Measurements from ENCODE around the gene RHBDL2. TPM values are rescaled to one million over a fixed set of nuclear protein-coding genes. Genes with fewer than 3 reads are reported as not detected.
"Not testable (repeated sequence)": the region's sequence is repeated elsewhere in the genome, so short reads cannot be mapped to it uniquely, and the experiment has no call there.

RHBDL2 gene, protein sequence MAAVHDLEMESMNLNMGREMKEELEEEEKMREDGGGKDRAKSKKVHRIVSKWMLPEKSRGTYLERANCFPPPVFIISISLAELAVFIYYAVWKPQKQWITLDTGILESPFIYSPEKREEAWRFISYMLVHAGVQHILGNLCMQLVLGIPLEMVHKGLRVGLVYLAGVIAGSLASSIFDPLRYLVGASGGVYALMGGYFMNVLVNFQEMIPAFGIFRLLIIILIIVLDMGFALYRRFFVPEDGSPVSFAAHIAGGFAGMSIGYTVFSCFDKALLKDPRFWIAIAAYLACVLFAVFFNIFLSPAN
- total RNA-seq = not detected
- polyA plus RNA-seq = under 1 TPM in 2 of 4 donors, not detected in 2; 0.10 TPM

DNA sequence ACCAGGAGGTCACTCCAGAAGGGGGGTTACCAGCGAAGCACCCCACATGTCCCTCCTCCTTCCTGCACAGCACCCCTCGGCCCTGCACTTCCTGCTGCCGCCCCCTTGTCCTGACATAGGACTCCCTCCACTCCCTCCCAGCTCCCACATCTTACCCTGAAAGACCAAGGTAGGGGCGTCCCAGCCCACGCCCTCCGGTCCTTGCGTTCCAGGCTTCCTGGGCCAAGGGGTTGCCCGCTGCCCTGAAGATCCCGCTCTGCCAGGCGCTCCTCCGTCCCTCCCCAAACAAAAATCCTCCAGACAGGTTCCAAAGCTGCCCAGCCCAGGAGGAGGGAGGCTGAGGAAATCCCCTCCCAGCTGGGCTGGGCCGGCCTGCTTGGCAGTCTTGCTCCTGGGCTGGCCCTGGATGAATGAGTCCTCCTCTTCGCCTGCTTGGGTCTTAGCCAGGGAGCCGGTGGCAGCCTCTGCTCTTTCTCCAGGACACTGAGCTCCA, at the start of gene RHBDL2:
Gene RHBDL2, minus strand, starts transcription at position 304 of the 493 bp plus-strand sequence. CDS start 22,618 bp downstream, outside the sequence.
- no peak within 1 kb of the TSS for H3K27ac Mint-ChIP-seq
- H3K4me3 Mint-ChIP-seq = no peak within 1 kb of the TSS

DNA sequence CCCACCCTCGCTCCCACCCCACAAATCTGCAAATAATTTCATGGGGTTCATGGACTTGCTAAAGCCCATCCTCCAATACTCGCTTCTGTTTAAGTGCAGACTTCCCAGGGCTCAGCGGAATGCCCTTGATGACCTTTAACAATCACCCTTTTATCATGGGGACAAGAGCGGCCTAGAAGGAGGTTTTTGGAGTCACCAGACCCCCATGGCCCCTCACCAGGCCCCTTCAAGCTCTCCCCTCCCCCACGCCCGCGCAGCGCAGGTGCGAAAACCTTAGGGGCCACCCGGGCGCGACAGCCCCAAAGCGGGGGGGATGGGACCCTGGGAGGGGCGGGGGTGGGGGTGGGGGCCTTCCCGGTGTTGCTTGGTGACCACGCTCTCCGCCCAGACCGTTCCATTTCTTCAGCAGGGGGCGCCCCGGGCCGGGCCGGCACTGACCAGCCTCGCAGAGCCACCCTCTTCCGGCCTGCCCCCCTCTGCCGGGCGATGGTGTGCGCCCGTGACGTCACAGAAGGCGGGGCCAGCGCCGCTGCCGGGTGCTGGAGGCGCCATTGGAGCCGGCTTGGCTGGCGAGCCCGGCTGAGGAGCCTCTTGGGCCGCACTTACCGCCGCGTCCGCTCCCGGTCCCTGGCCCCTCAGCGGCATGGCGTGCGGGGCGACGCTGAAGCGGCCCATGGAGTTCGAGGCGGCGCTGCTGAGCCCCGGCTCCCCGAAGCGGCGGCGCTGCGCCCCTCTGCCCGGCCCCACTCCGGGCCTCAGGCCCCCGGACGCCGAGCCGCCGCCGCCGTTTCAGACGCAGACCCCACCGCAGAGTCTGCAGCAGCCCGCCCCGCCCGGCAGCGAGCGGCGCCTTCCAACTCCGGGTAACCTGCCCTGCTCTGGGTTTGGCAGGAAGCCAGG, 49.4 kb upstream of the RHBDL2 start, which contains the start of gene AKIRIN1:
Gene AKIRIN1, plus strand, starts transcription at position 539 of the 900 bp plus-strand sequence. Its CDS starts 105 bp downstream, at position 644.
- DNase-seq (peak; percentile 91 to 96 (median 91)), ATAC-seq (ENCODE audit: low read depth in 2 of 2) (peak; percentile 93 to 95)
- H3K27ac Mint-ChIP-seq = peak within 1 kb of the TSS; percentile 87 to 98 (median 93)
- H3K9me3 Mint-ChIP-seq = no peaks in the 10 kb centered on the region
- H3K36me3 Mint-ChIP-seq = peaks cover 11% of the 10 kb centered on the region
- H3K9me3 ChIP-seq (ENCODE audit: control insufficient read depth in 2 of 2, low read length in 2 of 2) = no peaks in the 10 kb centered on the region
- H3K27me3 ChIP-seq (ENCODE audit: control insufficient read depth, insufficient read depth, low read length) = no peaks in the 10 kb centered on the region
- peak within 1 kb of the TSS; percentile 90 to 96 (median 92) for H3K4me3 Mint-ChIP-seq
- peaks cover 48% of the 10 kb centered on the region for H3K4me1 ChIP-seq (ENCODE audit: control insufficient read depth, insufficient read depth, low read length, poor library complexity, severe bottlenecking)
- H3K36me3 ChIP-seq (ENCODE audit: control insufficient read depth, insufficient read depth, low read length) = peaks cover 8% of the 10 kb centered on the region
- H3K27me3 Mint-ChIP-seq = peaks cover 7% of the 10 kb centered on the region
- H3K27ac ChIP-seq (ENCODE audit: insufficient read depth, low read length, poor library complexity, severe bottlenecking) = peak within 1 kb of the TSS; percentile 90
- H3K4me1 Mint-ChIP-seq = peaks cover 14 to 50% (median 31%) of the 10 kb centered on the region in 4 donors
- peak within 1 kb of the TSS; percentile 98 for H3K4me3 ChIP-seq (ENCODE audit: low read depth, low read length)

More for the DNA sequence above, at the start of gene RHBDL2:
- Mint-ChIP-seq H3K9me3 (no peaks in the 10 kb centered on the region), H3K27me3 (peaks cover 5% of the 10 kb centered on the region), H3K4me1 (peaks cover 0 to 5% (median 1%) of the 10 kb centered on the region in 4 donors), H3K36me3 (no peaks in the 10 kb centered on the region)
- ATAC-seq (ENCODE audit: low read depth in 2 of 2) (no peak), DNase-seq (no peak)
- no peak within 1 kb of the TSS for H3K4me3 ChIP-seq (ENCODE audit: low read depth, low read length)
- no peaks in the 10 kb centered on the region for H3K9me3 ChIP-seq (ENCODE audit: control insufficient read depth in 2 of 2, low read length in 2 of 2)
- H3K27ac ChIP-seq (ENCODE audit: insufficient read depth, low read length, poor library complexity, severe bottlenecking) = no peak within 1 kb of the TSS
- H3K36me3 ChIP-seq (ENCODE audit: control insufficient read depth, insufficient read depth, low read length) = no peaks in the 10 kb centered on the region
- H3K4me1 ChIP-seq (ENCODE audit: control insufficient read depth, insufficient read depth, low read length, poor library complexity, severe bottlenecking) = no peaks in the 10 kb centered on the region
- H3K27me3 ChIP-seq (ENCODE audit: control insufficient read depth, insufficient read depth, low read length) = no peaks in the 10 kb centered on the region

DNA sequence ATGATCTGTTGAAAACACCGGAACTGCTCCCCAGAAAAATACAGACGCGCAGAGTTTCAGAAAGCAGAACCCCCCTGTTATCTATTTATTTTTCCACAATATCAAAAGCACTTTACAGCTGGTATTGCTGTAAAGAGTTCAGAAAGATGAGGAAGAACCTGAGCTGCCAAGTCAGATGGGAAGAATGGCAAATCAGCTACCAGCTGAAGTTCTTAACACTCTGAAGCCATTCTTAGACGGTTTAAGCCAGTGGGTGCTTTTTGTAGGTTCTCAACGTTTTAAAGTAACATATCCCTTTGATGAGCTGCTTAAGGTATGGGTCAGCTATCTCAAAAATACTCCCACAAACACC, 48.7 kb upstream of the RHBDL2 start:
- peaks cover 0 to 2% (median 0%) of the 10 kb centered on the region in 7 donors for H3K9me3 Mint-ChIP-seq
- H3K27me3 ChIP-seq (ENCODE audit: control insufficient read depth, insufficient read depth, low read length) = no peaks in the 10 kb centered on the region
- H3K4me1 ChIP-seq (ENCODE audit: control insufficient read depth, insufficient read depth, low read length, poor library complexity, severe bottlenecking) = peaks cover 42% of the 10 kb centered on the region
- H3K27ac Mint-ChIP-seq = peak overlapping the region; percentile 72 to 93 (median 81)
- H3K36me3 ChIP-seq (ENCODE audit: control insufficient read depth, insufficient read depth, low read length) = peaks cover 8% of the 10 kb centered on the region
- peaks cover 9% of the 10 kb centered on the region for H3K36me3 Mint-ChIP-seq
- peak overlapping the region; percentile 68 for H3K4me3 ChIP-seq (ENCODE audit: low read depth, low read length)
- DNase-seq (no peak), ATAC-seq (ENCODE audit: low read depth in 2 of 2) (no peak)
- no peaks in the 10 kb centered on the region for H3K9me3 ChIP-seq (ENCODE audit: control insufficient read depth in 2 of 2, low read length in 2 of 2)
- H3K27me3 Mint-ChIP-seq = peaks cover 7% of the 10 kb centered on the region
- H3K4me3 Mint-ChIP-seq = peak overlapping the region; percentile 82 to 91 (median 88)
- H3K27ac ChIP-seq (ENCODE audit: insufficient read depth, low read length, poor library complexity, severe bottlenecking) = peak overlapping the region; percentile 90
- peaks cover 11 to 44% (median 28%) of the 10 kb centered on the region in 4 donors for H3K4me1 Mint-ChIP-seq

DNA sequence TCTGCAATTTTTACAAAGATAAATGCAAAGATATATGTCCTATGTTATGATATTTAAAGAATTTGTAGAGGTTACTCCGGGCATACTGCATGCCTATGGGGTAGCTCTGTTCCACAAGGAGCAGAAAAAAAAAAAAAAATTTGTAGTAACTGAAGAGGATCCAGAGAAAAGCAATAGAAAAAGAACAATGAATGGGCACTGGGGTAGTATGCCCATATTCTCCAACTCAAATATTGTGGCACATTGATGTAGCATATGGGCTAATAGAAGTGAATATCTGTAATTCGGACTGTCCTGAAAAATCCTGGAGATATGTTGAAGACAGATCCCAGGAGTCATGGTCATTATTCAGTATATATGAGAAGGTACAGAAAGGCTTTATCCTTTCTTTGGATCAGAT, 48.3 kb upstream of the RHBDL2 start:
- DNase-seq (no peak), ATAC-seq (ENCODE audit: low read depth in 2 of 2) (no peak)
- Histone ChIP-seq H3K36me3 (ENCODE audit: control insufficient read depth, insufficient read depth, low read length) (peaks cover 8% of the 10 kb centered on the region), H3K27ac (ENCODE audit: insufficient read depth, low read length, poor library complexity, severe bottlenecking) (peak overlapping the region; percentile 90), H3K4me1 (ENCODE audit: control insufficient read depth, insufficient read depth, low read length, poor library complexity, severe bottlenecking) (peaks cover 38% of the 10 kb centered on the region), H3K4me3 (ENCODE audit: low read depth, low read length) (peak overlapping the region; percentile 68), H3K27me3 (ENCODE audit: control insufficient read depth, insufficient read depth, low read length) (no peaks in the 10 kb centered on the region), H3K9me3 (ENCODE audit: control insufficient read depth in 2 of 2, low read length in 2 of 2) (no peaks in the 10 kb centered on the region)
- Mint-ChIP-seq H3K27ac (peak overlapping the region; percentile 72 to 93 (median 81)), H3K9me3 (peaks cover 0 to 2% (median 0%) of the 10 kb centered on the region in 7 donors), H3K4me3 (peak overlapping the region; percentile 82 to 91 (median 88)), H3K4me1 (peaks cover 8 to 40% (median 24%) of the 10 kb centered on the region in 4 donors), H3K27me3 (peaks cover 7% of the 10 kb centered on the region), H3K36me3 (peaks cover 5% of the 10 kb centered on the region)

DNA sequence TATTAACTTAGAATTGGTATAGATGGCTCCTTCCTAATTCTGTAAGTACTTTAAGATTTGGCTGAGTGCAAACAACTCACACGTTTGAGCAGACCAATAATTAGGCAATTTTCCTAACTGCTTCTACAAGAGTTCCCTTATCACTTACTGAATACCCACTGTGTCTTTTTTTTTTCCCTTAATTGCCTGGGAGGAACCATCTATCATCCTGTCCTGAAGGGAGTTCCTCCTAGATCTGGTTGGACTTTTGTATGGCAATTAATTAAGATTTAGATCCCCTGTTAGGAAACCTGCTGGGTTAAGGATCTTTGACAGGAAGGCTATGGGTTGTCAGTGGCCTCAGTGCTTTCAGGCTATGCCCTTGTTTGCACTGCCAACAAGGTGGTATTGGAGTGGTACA, 37.8 kb upstream of the RHBDL2 start:
- not testable (repeated sequence) for DNase-seq; ATAC-seq (ENCODE audit: low read depth in 2 of 2); H3K36me3 ChIP-seq (ENCODE audit: control insufficient read depth, insufficient read depth, low read length); H3K27ac ChIP-seq (ENCODE audit: insufficient read depth, low read length, poor library complexity, severe bottlenecking); H3K4me1 Mint-ChIP-seq; H3K27ac Mint-ChIP-seq; H3K9me3 ChIP-seq (ENCODE audit: control insufficient read depth in 2 of 2, low read length in 2 of 2); H3K27me3 ChIP-seq (ENCODE audit: control insufficient read depth, insufficient read depth, low read length); H3K27me3 Mint-ChIP-seq; H3K4me3 Mint-ChIP-seq; H3K36me3 Mint-ChIP-seq; H3K4me1 ChIP-seq (ENCODE audit: control insufficient read depth, insufficient read depth, low read length, poor library complexity, severe bottlenecking); H3K4me3 ChIP-seq (ENCODE audit: low read depth, low read length)
- H3K9me3 Mint-ChIP-seq = peaks cover 0 to 14% (median 0%) of the 10 kb centered on the region in 7 donors

DNA sequence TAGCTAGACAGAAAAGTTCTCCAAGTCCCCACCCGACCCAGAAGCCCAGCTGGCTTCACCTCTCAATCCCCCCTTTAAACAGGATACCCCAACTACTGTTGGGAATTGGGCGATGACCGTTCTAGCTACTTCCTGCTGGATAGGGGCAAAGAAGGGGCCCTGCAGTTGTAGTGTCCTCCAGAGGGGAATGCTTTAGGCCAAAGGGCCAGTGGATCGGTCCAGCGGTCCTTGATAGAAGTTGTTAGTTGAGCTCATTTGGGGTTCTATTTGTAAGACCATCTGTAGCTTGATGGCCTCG, 36.6 kb upstream of the RHBDL2 start:
- H3K4me3 ChIP-seq (ENCODE audit: low read depth, low read length); ATAC-seq (ENCODE audit: low read depth in 2 of 2); H3K27me3 ChIP-seq (ENCODE audit: control insufficient read depth, insufficient read depth, low read length); H3K9me3 ChIP-seq (ENCODE audit: control insufficient read depth in 2 of 2, low read length in 2 of 2); H3K36me3 Mint-ChIP-seq; H3K4me1 Mint-ChIP-seq; H3K4me1 ChIP-seq (ENCODE audit: control insufficient read depth, insufficient read depth, low read length, poor library complexity, severe bottlenecking); H3K27me3 Mint-ChIP-seq; DNase-seq; H3K36me3 ChIP-seq (ENCODE audit: control insufficient read depth, insufficient read depth, low read length); H3K27ac ChIP-seq (ENCODE audit: insufficient read depth, low read length, poor library complexity, severe bottlenecking): not testable (repeated sequence)
- Mint-ChIP-seq H3K27ac (peak overlapping the region; percentile 43 to 85 (median 49)), H3K4me3 (peak overlapping the region; percentile 24 to 90 (median 84)), H3K9me3 (peaks cover 0 to 14% (median 0%) of the 10 kb centered on the region in 7 donors)

DNA sequence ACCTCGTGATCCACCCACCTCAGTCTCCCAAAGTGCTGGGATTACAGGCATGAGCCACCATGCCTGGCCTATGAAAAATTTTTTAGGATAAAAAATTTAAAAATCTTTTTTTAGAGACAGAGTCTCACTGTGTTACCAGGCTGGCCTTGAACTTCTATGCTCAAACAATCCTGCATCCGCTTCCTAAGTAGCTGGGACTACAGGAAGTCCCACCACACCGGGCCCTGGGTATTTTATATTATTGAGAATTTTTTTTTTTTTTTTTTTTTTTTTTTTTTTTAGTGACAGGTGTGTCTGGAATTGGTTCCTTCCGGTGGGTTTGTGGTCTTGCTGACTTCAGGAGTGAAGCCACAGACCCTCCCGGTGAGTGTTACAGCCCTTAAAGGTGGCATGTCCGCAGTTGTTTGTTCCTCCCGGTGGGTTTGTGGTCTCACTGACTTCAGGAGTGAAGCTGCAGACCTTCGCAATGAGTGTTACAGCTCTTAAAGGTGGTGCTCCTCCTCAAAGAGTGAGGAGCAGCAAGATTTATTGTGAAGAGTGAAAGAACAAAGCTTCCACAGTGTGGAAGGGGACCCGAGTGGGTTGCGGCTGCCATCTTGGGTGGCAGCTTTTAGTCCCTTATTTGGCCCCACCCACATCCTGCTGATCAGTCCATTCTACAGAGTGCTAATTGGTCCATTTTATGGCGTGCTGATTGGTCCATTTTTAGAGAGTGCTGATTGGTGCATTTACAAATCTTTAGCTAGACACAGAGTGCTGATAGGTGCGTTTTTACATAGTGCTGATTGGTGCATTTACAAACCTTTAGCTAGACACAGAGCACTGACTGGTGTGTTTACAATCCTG, 36.0 kb upstream of the RHBDL2 start:
- H3K27ac ChIP-seq (ENCODE audit: insufficient read depth, low read length, poor library complexity, severe bottlenecking); H3K36me3 Mint-ChIP-seq; H3K36me3 ChIP-seq (ENCODE audit: control insufficient read depth, insufficient read depth, low read length); H3K4me1 ChIP-seq (ENCODE audit: control insufficient read depth, insufficient read depth, low read length, poor library complexity, severe bottlenecking); H3K27me3 Mint-ChIP-seq; H3K9me3 ChIP-seq (ENCODE audit: control insufficient read depth in 2 of 2, low read length in 2 of 2); H3K27me3 ChIP-seq (ENCODE audit: control insufficient read depth, insufficient read depth, low read length): not testable (repeated sequence)
- DNase-seq (peak; percentile 44 to 64 (median 52)), ATAC-seq (ENCODE audit: low read depth in 2 of 2) (peak in 1 of 2 donors; percentile 47)
- peaks cover 0 to 14% (median 0%) of the 10 kb centered on the region in 7 donors for H3K9me3 Mint-ChIP-seq
- H3K27ac Mint-ChIP-seq = peak overlapping the region; percentile 43 to 85 (median 49)
- peaks cover 2 to 13% (median 5%) of the 10 kb centered on the region in 4 donors for H3K4me1 Mint-ChIP-seq
- peak overlapping the region; percentile 24 to 90 (median 84) for H3K4me3 Mint-ChIP-seq
- peak overlapping the region; percentile 13 for H3K4me3 ChIP-seq (ENCODE audit: low read depth, low read length)

Data from CD4-positive, CD25-positive, alpha-beta regulatory T cell (primary cell).